Esophagus squamous epithelium (tissue), 4 donors: Measurements from ENCODE around the gene ACSL1.

ENCODE experiments used
- CTCF ChIP-seq, 6 experiments: fragments of 450-650 bp in 4 of 6; fragments of 200-600 bp in 2 of 6; sonication (generic) in 2 of 6; IDR thresholded peaks; one replicate each; pipeline ENCODE4 v1.5.1; 2016 to 2019; ENCODE audit warnings: antibody characterized with exemption in 6 of 6, mild to moderate bottlenecking in 4 of 6, moderate library complexity in 4 of 6
- POLR2A ChIP-seq, 4 donors: fragments of 450-650 bp; IDR thresholded peaks; one replicate each; pipeline ENCODE4 v1.6.1; 2017; ENCODE audit warnings: antibody characterized with exemption in 4 of 4, mild to moderate bottlenecking in 4 of 4, moderate library complexity in 3 of 4

GRCh38 chr4:184757810-184758209, 68.0 kb downstream of the ACSL1 start:
- no peak for TF ChIP-seq POLR2A (IDR thresholded peaks at IDR 0.05)
- TF ChIP-seq CTCF (IDR thresholded peaks at IDR 0.05): no peak
